Activated T-cell treated with anti-CD3 and anti-CD28 coated beads, Interleukin-2, amount 50 U/mL, for 24 hours (primary cell): ENCODE data around the gene MTHFD1L.
"Not testable (repeated sequence)": the region's sequence is repeated elsewhere in the genome, so short reads cannot be mapped to it uniquely, and the experiment has no call there.

ENCODE experiments used
- DNase-seq: peaks from one replicate; pipeline ENCODE4 v3.0.0-alpha.2; 2020
- H3K27ac Mint-ChIP-seq: 2 replicates; pipeline ENCODE4 v1.8.0; 2020; ENCODE audit warnings: mild to moderate bottlenecking, mixed read lengths
- H3K27me3 Mint-ChIP-seq: 2 replicates; pipeline ENCODE4 v1.8.0; 2020; ENCODE audit warnings: mixed read lengths
- H3K36me3 Mint-ChIP-seq: 2 replicates; pipeline ENCODE4 v1.8.0; 2020; ENCODE audit warnings: low read depth, mixed read lengths
- H3K4me1 Mint-ChIP-seq: 2 replicates; pipeline ENCODE4 v1.8.0; 2020; ENCODE audit warnings: low read depth, mixed read lengths
- H3K4me3 Mint-ChIP-seq: 2 replicates; pipeline ENCODE4 v1.8.0; 2020; ENCODE audit warnings: mild to moderate bottlenecking, moderate library complexity, mixed read lengths
- H3K9me3 Mint-ChIP-seq: 2 replicates; pipeline ENCODE4 v1.8.0; 2020; ENCODE audit warnings: mixed read lengths

Gene MTHFD1L

DNA sequence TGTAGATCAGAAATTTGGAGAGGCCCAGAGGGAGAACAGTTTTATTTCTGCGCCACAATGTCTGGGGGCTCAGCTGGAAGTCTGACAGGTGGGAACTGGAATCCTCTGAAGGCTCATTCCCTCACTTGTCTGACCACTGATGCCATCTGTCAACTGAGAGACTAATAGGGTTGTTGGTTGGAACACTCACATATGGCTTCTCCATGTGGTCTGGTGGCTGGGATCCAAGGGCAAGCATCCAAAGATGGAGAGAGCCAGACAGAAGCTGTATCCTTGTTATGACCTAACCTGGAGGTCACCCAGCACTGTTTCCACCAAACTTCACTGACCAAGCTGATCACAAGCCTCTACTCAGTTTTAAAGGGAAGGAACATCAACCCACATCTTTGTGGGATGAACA lies 256.4 kb downstream of the MTHFD1L start:
- no peak overlapping the region for H3K4me3 Mint-ChIP-seq
- no peak overlapping the region for H3K27ac Mint-ChIP-seq
- H3K9me3 Mint-ChIP-seq: no peaks in the 10 kb centered on the region
- H3K36me3 Mint-ChIP-seq: no peaks in the 10 kb centered on the region
- DNase-seq: no peak
- H3K27me3 Mint-ChIP-seq: peaks cover 2% of the 10 kb centered on the region
- H3K4me1 Mint-ChIP-seq: peaks cover 13% of the 10 kb centered on the region

DNA sequence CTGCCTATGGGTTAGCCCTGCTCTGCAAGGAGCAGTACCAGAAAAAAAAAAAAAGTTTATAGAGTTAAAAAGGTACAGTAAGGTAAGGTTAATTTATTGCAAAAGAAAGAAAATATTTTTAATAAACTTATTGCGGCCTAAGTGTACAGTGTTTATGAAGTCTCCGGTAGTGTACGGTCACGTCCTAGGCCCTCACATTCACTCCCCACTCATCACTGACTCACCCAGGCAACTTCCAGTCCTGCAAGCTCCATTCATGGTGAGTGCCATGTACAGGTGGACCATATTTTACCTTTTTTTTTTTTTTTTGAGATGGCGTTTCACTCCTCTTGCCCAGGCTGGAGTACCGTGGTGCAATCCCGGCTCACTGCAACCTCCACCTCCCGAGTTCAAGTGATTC lies 258.1 kb downstream of the MTHFD1L start:
- H3K27me3 Mint-ChIP-seq, H3K9me3 Mint-ChIP-seq, H3K27ac Mint-ChIP-seq, DNase-seq, H3K4me1 Mint-ChIP-seq, H3K4me3 Mint-ChIP-seq, H3K36me3 Mint-ChIP-seq: not testable (repeated sequence)

- H3K27ac Mint-ChIP-seq, H3K4me1 Mint-ChIP-seq, H3K4me3 Mint-ChIP-seq, H3K27me3 Mint-ChIP-seq, DNase-seq, H3K36me3 Mint-ChIP-seq, H3K9me3 Mint-ChIP-seq: not testable (repeated sequence)
These were observed 259.7 kb downstream of the MTHFD1L start for GRCh38 chr6:151125242-151125641.

DNA sequence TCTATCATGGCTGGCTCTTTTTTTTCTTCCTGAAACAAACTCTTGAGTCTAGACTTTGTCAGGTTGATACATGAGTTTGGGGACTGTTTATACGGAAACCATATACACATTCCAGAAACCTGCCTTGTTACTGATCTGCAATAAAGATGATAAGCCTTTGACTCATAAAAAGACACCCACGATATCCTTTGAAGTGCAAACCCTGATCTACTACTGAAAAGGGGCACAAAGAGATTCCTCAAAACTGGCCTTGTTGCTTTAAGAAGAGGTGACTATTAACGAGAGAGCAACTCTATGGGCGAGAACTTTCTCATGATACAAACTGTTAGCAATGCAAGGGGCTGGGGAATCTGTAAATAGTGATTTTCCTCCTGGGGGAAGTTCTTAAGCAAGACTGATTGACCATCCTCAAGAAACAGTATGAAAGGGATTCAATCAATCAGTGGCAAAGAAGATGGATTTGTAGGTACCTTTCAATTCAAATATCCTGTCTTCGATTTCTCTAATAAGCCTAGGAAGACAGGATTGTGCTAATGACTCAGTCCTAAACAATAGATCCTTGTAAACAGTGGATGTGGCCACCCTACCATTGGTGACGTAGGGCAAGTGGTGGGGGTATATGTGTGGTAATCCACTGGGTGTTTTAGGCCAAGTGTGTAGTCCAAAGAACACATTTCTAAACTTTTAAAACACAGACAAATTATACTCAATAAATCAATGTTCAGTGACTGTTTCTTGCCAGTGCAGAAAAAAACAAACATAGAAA lies 260.3 kb downstream of the MTHFD1L start:
- H3K4me3 Mint-ChIP-seq, H3K4me1 Mint-ChIP-seq: not testable (repeated sequence)

GRCh38 chr6:151126417-151126724 lies 260.9 kb downstream of the MTHFD1L start:
- not testable (repeated sequence) for DNase-seq, H3K9me3 Mint-ChIP-seq, H3K27ac Mint-ChIP-seq, H3K4me3 Mint-ChIP-seq, H3K36me3 Mint-ChIP-seq, H3K27me3 Mint-ChIP-seq, H3K4me1 Mint-ChIP-seq

More for the DNA sequence above, 260.3 kb downstream of the MTHFD1L start:
- DNase-seq, H3K9me3 Mint-ChIP-seq, H3K27ac Mint-ChIP-seq, H3K27me3 Mint-ChIP-seq, H3K36me3 Mint-ChIP-seq: not testable (repeated sequence)

DNA sequence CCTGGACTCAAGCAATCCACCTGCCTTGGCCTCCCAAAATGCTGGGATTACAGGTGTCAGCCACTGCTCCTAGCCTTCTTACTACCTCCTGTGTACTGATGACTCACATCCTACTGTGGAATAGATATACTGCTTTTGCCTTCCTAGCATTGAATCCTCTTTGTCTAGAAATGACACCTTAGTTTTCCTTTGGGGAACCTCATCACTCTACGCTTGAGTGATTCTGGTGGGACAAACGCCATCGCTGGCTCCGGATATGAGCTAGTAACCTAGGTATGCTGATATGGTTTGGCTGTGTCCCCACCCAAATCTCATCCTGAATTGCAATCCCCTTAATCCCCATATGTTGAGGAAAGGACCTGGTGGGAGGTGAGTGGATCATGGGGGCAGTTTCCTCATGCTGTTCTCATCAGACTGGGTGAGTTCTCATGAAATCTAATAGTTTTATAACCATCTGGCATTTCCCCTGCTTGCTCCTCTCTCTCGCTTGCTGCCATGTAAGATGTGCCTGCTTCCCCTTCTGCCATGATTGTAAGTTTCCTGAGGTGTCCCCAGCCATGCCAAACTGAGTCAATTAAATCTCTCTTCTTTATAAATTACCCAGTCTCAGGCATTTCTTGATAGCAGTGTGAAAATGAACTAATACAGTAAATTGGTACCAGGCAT lies 261.8 kb downstream of the MTHFD1L start:
- not testable (repeated sequence) for DNase-seq, H3K36me3 Mint-ChIP-seq, H3K4me1 Mint-ChIP-seq, H3K4me3 Mint-ChIP-seq, H3K27ac Mint-ChIP-seq, H3K9me3 Mint-ChIP-seq, H3K27me3 Mint-ChIP-seq

DNA sequence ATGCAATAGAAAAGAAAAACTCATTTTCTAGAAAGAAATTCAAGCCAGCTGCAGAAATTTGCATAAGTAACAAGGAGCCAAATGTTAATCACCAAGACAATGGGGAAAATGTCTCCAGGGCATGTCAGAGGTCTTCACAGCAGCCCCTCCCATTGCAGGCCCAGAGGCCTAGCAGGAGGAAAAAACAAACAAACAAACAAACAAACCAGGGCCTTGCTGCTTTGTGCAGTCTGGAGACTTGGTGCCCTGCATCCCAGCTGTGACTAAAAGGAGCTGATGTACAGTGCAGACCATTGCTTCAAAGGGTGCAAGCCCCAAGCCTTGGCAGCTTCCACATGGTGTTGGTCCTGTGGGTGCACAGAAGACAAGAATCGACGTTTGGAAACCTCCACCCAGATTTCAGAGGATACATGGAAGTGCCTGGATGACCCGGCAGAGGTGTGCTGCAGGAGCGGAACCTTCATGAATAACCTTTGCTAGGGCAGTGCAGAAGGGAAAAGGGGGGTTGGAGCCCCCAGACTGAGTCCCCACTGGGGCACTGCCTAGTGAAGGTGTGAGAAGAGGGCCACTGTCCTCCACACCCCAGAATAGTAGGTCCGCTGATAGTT lies 263.4 kb downstream of the MTHFD1L start:
- H3K27me3 Mint-ChIP-seq: peaks cover 9% of the 10 kb centered on the region
- no peak overlapping the region for H3K4me3 Mint-ChIP-seq
- H3K36me3 Mint-ChIP-seq: no peaks in the 10 kb centered on the region
- H3K9me3 Mint-ChIP-seq: peaks cover 2% of the 10 kb centered on the region
- H3K4me1 Mint-ChIP-seq: peaks cover 10% of the 10 kb centered on the region
- no peak overlapping the region for H3K27ac Mint-ChIP-seq
- DNase-seq: no peak

GRCh38 chr6:151130329-151130728 lies 264.8 kb downstream of the MTHFD1L start:
- Mint-ChIP-seq H3K4me1 (peaks cover 9% of the 10 kb centered on the region), H3K4me3 (no peak overlapping the region), H3K27me3 (peaks cover 9% of the 10 kb centered on the region), H3K9me3 (peaks cover 2% of the 10 kb centered on the region), H3K27ac (no peak overlapping the region), H3K36me3 (no peaks in the 10 kb centered on the region)
- DNase-seq: no peak

- H3K4me3 Mint-ChIP-seq: no peak overlapping the region
- H3K27ac Mint-ChIP-seq: no peak overlapping the region
These were observed 266.0 kb downstream of the MTHFD1L start for GRCh38 chr6:151131324-151132007.

GRCh38 chr6:151136141-151136755 lies 270.7 kb downstream of the MTHFD1L start:
- Mint-ChIP-seq H3K27me3 (peaks cover 6% of the 10 kb centered on the region), H3K4me1 (no peaks in the 10 kb centered on the region), H3K4me3 (no peak overlapping the region), H3K36me3 (no peaks in the 10 kb centered on the region), H3K27ac (no peak overlapping the region), H3K9me3 (no peaks in the 10 kb centered on the region)
- DNase-seq: no peak

More at GRCh38 chr6:151131324-151132007, 266.0 kb downstream of the MTHFD1L start:
- peaks cover 2% of the 10 kb centered on the region for H3K9me3 Mint-ChIP-seq
- no peaks in the 10 kb centered on the region for H3K36me3 Mint-ChIP-seq
- peaks cover 6% of the 10 kb centered on the region for H3K27me3 Mint-ChIP-seq
- no peak for DNase-seq
- H3K4me1 Mint-ChIP-seq: no peaks in the 10 kb centered on the region

DNA sequence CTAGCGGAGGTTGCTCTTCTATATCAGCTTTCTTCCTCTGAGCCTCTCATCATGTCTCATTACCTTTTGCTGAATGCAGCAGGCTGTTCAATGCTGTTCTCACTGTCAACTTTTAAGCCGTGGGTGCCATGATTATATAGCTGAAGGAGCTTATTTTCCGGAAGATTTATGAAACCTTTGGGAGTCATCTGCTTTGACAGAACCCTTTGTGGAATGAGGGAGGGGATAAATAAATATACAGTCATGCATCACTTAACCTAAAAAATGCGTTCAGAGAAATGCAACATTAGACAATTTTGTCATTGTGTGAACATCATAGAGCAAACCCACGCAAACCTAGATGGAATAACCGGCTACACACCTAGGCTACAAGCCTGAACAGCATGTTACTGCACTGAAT lies 272.0 kb downstream of the MTHFD1L start:
- no peaks in the 10 kb centered on the region for H3K9me3 Mint-ChIP-seq
- no peaks in the 10 kb centered on the region for H3K36me3 Mint-ChIP-seq
- no peak for DNase-seq
- H3K27me3 Mint-ChIP-seq: peaks cover 6% of the 10 kb centered on the region
- no peak overlapping the region for H3K27ac Mint-ChIP-seq
- H3K4me1 Mint-ChIP-seq: no peaks in the 10 kb centered on the region
- no peak overlapping the region for H3K4me3 Mint-ChIP-seq

- H3K27me3 Mint-ChIP-seq: peaks cover 6% of the 10 kb centered on the region
- H3K27ac Mint-ChIP-seq: no peak overlapping the region
- H3K4me1 Mint-ChIP-seq: no peaks in the 10 kb centered on the region
- H3K36me3 Mint-ChIP-seq: no peaks in the 10 kb centered on the region
- H3K4me3 Mint-ChIP-seq: no peak overlapping the region
- no peak for DNase-seq
- H3K9me3 Mint-ChIP-seq: no peaks in the 10 kb centered on the region
These were observed 274.0 kb downstream of the MTHFD1L start for GRCh38 chr6:151139524-151139923.

DNA sequence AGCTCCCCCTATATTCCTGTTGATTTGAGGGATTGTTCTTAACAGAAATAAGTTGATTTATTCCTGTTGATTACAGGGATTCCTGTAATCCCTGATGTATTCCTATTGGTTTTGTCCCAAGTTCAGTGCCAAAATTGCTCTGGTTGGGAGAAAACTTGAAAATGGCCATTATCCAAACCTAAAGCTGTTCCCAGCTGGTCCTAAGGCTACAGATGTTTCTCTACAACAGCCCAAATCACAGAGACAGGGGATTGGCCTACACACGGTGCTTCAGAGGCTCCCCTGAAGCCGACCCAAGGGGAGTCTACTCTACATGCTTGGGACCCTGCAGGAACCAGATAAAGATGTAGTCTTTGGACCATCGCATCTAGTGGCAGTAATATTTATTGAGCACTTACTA lies 275.3 kb downstream of the MTHFD1L start:
- H3K4me1 Mint-ChIP-seq: no peaks in the 10 kb centered on the region
- no peak for DNase-seq
- no peak overlapping the region for H3K4me3 Mint-ChIP-seq
- no peaks in the 10 kb centered on the region for H3K36me3 Mint-ChIP-seq
- H3K27me3 Mint-ChIP-seq: peaks cover 6% of the 10 kb centered on the region
- H3K27ac Mint-ChIP-seq: no peak overlapping the region
- H3K9me3 Mint-ChIP-seq: no peaks in the 10 kb centered on the region

DNA sequence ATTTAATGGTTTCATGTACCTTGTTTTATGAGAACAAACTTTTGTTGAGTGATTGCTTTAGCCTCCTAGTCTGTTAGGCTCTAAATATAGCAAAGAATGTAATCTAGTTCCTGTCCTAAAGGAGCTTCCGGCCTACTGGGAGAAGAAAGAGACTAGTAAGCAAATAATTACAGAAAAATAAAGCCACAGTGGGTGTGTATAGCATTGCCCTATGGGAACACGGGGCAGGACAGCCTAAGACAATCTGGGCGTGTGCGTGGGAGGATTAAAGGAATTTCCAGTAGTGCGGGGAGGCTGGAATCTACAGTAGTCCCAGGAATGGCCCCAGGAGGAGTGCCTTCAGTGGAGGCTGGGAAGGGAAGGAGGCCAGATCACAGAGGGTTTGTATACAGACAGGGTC lies 276.2 kb downstream of the MTHFD1L start:
- DNase-seq: no peak
- no peaks in the 10 kb centered on the region for H3K36me3 Mint-ChIP-seq
- H3K4me3 Mint-ChIP-seq: no peak overlapping the region
- no peaks in the 10 kb centered on the region for H3K9me3 Mint-ChIP-seq
- no peak overlapping the region for H3K27ac Mint-ChIP-seq
- H3K27me3 Mint-ChIP-seq: peaks cover 6% of the 10 kb centered on the region
- H3K4me1 Mint-ChIP-seq: no peaks in the 10 kb centered on the region
